ENCODE data around the gene PRKG1.

Gene PRKG1

DNA sequence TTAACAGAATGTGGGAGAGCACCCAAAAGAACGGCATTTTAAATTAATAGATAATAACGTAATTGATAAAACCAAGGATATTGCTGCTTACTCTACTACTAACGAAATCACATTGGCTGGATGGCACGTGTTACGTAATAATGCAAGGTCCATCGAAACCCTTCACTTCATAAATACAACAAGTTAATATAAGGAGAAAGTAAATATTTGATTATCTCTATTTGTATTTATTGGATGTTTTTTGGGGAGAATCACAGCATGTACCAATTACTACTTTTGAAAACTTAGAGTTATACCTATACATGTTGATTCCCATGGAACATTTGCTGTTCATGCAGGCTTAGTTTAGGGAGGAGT, 1.6 kb downstream of the PRKG1 start:
- H3K4me1 ChIP-seq (ENCODE audit: control extremely low read depth in 1 of 4, control insufficient read depth in 4 of 4, insufficient read depth in 4 of 4, low read length in 3 of 4) = peaks cover 3 to 32% (median 16%) of the 10 kb centered on the region in 4 experiments
- no peaks in the 10 kb centered on the region for H3K36me3 ChIP-seq (ENCODE audit: control insufficient read depth in 4 of 4, insufficient read depth in 4 of 4, low read length in 3 of 4)
- H3K9me3 ChIP-seq (ENCODE audit: control extremely low read depth in 1 of 5, control insufficient read depth in 4 of 5, insufficient read depth in 2 of 5, low read depth in 1 of 5, low read length in 4 of 5) = peaks cover 0 to 1% (median 0%) of the 10 kb centered on the region in 5 experiments
- peak overlapping the region in 3 of 7 experiments; percentile 78 to 81 (median 80) for H3K4me3 ChIP-seq (ENCODE audit: control insufficient read depth in 1 of 7, extremely low read depth in 1 of 7, insufficient read depth in 4 of 7, low read depth in 2 of 7, low read length in 6 of 7)
- ChIA-PET POLR2A (no interaction called here), CTCF (interaction anchor here (1.0 kb wide), 1 partner anchor 346 kb away, joined by 3 read pairs; no protein-coding TSS in a partner anchor)
- H3K27me3 ChIP-seq (replicated peaks in 2 of 5; ENCODE audit: control insufficient read depth in 4 of 5, insufficient read depth in 5 of 5, low read length in 4 of 5) = peaks cover 2 to 34% (median 17%) of the 10 kb centered on the region in 5 experiments
- no peak for DNase-seq
- WGBS (ENCODE audit: insufficient coverage) = 75% methylated on average over 2 of the region's 6 CpGs
- H3K27ac ChIP-seq (ENCODE audit: insufficient read depth in 1 of 2, low read depth in 1 of 2, low read length in 2 of 2, poor library complexity in 1 of 2, severe bottlenecking in 2 of 2) = no peak overlapping the region

DNA sequence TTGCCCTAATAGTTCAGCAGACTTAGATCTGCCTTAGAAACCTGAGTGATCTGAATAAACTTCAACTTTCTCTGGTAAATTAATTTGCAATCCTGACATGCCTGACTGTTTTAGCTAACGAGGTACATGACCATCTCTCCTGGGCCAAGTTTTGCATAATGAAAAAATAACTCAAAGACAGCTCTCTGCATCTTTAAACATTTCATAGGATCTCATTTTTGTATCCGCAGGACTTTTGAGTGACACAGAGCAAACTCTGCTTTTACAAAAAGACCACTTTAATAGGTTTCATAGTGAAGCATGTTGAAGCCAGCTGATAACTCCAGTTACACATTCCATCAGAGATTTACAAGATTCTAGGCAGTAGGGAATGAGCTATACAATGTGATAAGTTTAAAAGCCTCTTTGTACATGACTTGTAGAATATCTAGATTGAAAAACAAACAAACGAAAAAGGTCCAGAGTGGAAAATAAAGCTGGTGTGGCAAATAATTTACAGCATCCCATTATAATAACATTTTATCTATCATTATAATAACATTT, 2.1 kb downstream of the PRKG1 start:
- Histone ChIP-seq H3K4me3 (ENCODE audit: control insufficient read depth in 1 of 7, extremely low read depth in 1 of 7, insufficient read depth in 4 of 7, low read depth in 2 of 7, low read length in 6 of 7) (no peak overlapping the region), H3K27ac (ENCODE audit: insufficient read depth in 1 of 2, low read depth in 1 of 2, low read length in 2 of 2, poor library complexity in 1 of 2, severe bottlenecking in 2 of 2) (no peak overlapping the region), H3K9me3 (ENCODE audit: control extremely low read depth in 1 of 5, control insufficient read depth in 4 of 5, insufficient read depth in 2 of 5, low read depth in 1 of 5, low read length in 4 of 5) (peaks cover 0 to 1% (median 0%) of the 10 kb centered on the region in 5 experiments), H3K27me3 (replicated peaks in 2 of 5; ENCODE audit: control insufficient read depth in 4 of 5, insufficient read depth in 5 of 5, low read length in 4 of 5) (peaks cover 2 to 34% (median 17%) of the 10 kb centered on the region in 5 experiments), H3K36me3 (ENCODE audit: control insufficient read depth in 4 of 4, insufficient read depth in 4 of 4, low read length in 3 of 4) (no peaks in the 10 kb centered on the region), H3K4me1 (ENCODE audit: control extremely low read depth in 1 of 4, control insufficient read depth in 4 of 4, insufficient read depth in 4 of 4, low read length in 3 of 4) (peaks cover 3 to 32% (median 16%) of the 10 kb centered on the region in 4 experiments)
- POLR2A ChIA-PET = no interaction called here
- DNase-seq = no peak
- 86% methylated on average over 1 of the region's 3 CpGs for WGBS (ENCODE audit: insufficient coverage)
- CTCF ChIA-PET = interaction anchor here (1.0 kb wide), 1 partner anchor 346 kb away, joined by 3 read pairs; no protein-coding TSS in a partner anchor

DNA sequence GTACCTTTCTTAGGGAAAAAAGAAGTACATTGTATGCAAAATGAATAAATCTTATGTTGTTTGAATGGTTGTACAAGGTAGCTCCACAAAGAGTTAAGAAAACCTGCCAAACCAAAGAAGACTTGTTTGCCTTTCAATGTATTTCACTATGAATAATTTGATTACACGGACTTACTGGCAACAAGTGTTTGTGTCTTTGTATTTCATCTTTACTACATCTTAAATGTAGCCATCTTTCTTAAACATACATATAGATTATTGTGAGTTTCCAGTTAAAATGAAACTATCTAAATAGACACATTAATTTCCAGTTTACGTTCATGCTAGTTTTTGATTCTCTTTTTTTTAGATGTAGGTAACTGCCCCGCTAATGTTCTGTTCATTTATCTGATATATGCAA, 2.8 kb downstream of the PRKG1 start:
- ChIA-PET POLR2A (no interaction called here), CTCF (interaction anchor here (1.0 kb wide), 1 partner anchor 345 kb away, joined by 3 read pairs; no protein-coding TSS in a partner anchor)
- WGBS (ENCODE audit: insufficient coverage) = no CpG with 5 or more reads among the region's 3 CpGs
- H3K9me3 ChIP-seq (ENCODE audit: control extremely low read depth in 1 of 5, control insufficient read depth in 4 of 5, insufficient read depth in 2 of 5, low read depth in 1 of 5, low read length in 4 of 5) = peaks cover 0 to 1% (median 0%) of the 10 kb centered on the region in 5 experiments
- no peak overlapping the region for H3K4me3 ChIP-seq (ENCODE audit: control insufficient read depth in 1 of 7, extremely low read depth in 1 of 7, insufficient read depth in 4 of 7, low read depth in 2 of 7, low read length in 6 of 7)
- peaks cover 3 to 32% (median 16%) of the 10 kb centered on the region in 4 experiments for H3K4me1 ChIP-seq (ENCODE audit: control extremely low read depth in 1 of 4, control insufficient read depth in 4 of 4, insufficient read depth in 4 of 4, low read length in 3 of 4)
- H3K27me3 ChIP-seq (replicated peaks in 2 of 5; ENCODE audit: control insufficient read depth in 4 of 5, insufficient read depth in 5 of 5, low read length in 4 of 5) = peaks cover 2 to 32% (median 17%) of the 10 kb centered on the region in 5 experiments
- H3K27ac ChIP-seq (ENCODE audit: insufficient read depth in 1 of 2, low read depth in 1 of 2, low read length in 2 of 2, poor library complexity in 1 of 2, severe bottlenecking in 2 of 2) = no peak overlapping the region
- DNase-seq = no peak
- no peaks in the 10 kb centered on the region for H3K36me3 ChIP-seq (ENCODE audit: control insufficient read depth in 4 of 4, insufficient read depth in 4 of 4, low read length in 3 of 4)

DNA sequence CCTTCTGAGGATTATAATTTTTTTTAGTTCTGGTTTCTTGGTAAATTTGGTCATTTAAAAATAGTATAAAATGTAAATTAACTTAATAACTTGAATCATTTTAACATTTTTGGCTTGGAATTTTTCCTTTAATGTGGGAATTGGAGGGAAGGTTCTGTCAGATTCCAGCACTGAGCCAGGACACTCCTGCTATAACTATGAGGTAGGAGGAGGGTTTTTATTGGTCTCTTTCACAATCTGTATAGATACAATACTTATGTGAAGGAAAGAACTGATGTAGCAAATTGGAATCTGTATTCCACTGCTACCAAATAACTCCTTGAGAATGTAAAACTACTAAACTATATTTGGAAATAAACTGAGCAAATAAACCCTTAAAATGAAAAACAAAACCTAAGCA, 3.2 kb downstream of the PRKG1 start:
- no peak for DNase-seq
- Histone ChIP-seq H3K4me3 (ENCODE audit: control insufficient read depth in 1 of 7, extremely low read depth in 1 of 7, insufficient read depth in 4 of 7, low read depth in 2 of 7, low read length in 6 of 7) (no peak overlapping the region), H3K36me3 (ENCODE audit: control insufficient read depth in 4 of 4, insufficient read depth in 4 of 4, low read length in 3 of 4) (no peaks in the 10 kb centered on the region), H3K9me3 (ENCODE audit: control extremely low read depth in 1 of 5, control insufficient read depth in 4 of 5, insufficient read depth in 2 of 5, low read depth in 1 of 5, low read length in 4 of 5) (peaks cover 0 to 1% (median 0%) of the 10 kb centered on the region in 5 experiments), H3K27ac (ENCODE audit: insufficient read depth in 1 of 2, low read depth in 1 of 2, low read length in 2 of 2, poor library complexity in 1 of 2, severe bottlenecking in 2 of 2) (no peak overlapping the region), H3K27me3 (replicated peaks in 2 of 5; ENCODE audit: control insufficient read depth in 4 of 5, insufficient read depth in 5 of 5, low read length in 4 of 5) (peaks cover 2 to 31% (median 17%) of the 10 kb centered on the region in 5 experiments), H3K4me1 (ENCODE audit: control extremely low read depth in 1 of 4, control insufficient read depth in 4 of 4, insufficient read depth in 4 of 4, low read length in 3 of 4) (peaks cover 3 to 32% (median 16%) of the 10 kb centered on the region in 4 experiments)
- ChIA-PET POLR2A (no interaction called here), CTCF (no interaction called here)

DNA sequence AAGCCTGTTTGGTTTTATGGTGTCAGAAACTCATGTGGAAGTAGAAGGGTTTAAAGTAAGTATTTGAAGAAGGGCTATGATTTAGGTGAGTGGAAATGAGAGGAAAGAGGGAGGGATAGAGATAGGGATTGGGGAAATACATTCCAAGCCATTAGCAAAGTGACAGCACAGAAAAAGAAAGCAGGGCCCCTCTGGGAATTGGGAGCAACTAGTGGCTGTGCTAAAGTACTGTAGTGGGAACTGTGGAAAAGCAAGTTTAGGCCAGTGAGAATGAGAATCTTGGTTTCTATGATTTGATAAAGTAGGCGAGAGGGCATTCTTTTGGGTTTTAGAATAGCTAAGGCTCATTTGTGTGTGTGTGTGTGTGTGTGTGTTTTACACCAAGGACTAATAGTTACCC, 5.0 kb downstream of the PRKG1 start:
- DNase-seq = no peak
- POLR2A ChIA-PET = no interaction called here
- Histone ChIP-seq H3K9me3 (ENCODE audit: control extremely low read depth in 1 of 5, control insufficient read depth in 4 of 5, insufficient read depth in 2 of 5, low read depth in 1 of 5, low read length in 4 of 5) (peaks cover 0 to 1% (median 0%) of the 10 kb centered on the region in 5 experiments), H3K4me1 (ENCODE audit: control extremely low read depth in 1 of 4, control insufficient read depth in 4 of 4, insufficient read depth in 4 of 4, low read length in 3 of 4) (peaks cover 3 to 20% (median 7%) of the 10 kb centered on the region in 4 experiments), H3K36me3 (ENCODE audit: control insufficient read depth in 4 of 4, insufficient read depth in 4 of 4, low read length in 3 of 4) (no peaks in the 10 kb centered on the region), H3K27me3 (replicated peaks in 2 of 5; ENCODE audit: control insufficient read depth in 4 of 5, insufficient read depth in 5 of 5, low read length in 4 of 5) (peaks cover 0 to 19% (median 7%) of the 10 kb centered on the region in 5 experiments), H3K4me3 (ENCODE audit: control insufficient read depth in 1 of 7, extremely low read depth in 1 of 7, insufficient read depth in 4 of 7, low read depth in 2 of 7, low read length in 6 of 7) (no peak overlapping the region), H3K27ac (ENCODE audit: insufficient read depth in 1 of 2, low read depth in 1 of 2, low read length in 2 of 2, poor library complexity in 1 of 2, severe bottlenecking in 2 of 2) (no peak overlapping the region)
- CTCF ChIA-PET = no interaction called here
- WGBS (ENCODE audit: insufficient coverage) = 100% methylated on average over 1 of the region's 1 CpG

DNA sequence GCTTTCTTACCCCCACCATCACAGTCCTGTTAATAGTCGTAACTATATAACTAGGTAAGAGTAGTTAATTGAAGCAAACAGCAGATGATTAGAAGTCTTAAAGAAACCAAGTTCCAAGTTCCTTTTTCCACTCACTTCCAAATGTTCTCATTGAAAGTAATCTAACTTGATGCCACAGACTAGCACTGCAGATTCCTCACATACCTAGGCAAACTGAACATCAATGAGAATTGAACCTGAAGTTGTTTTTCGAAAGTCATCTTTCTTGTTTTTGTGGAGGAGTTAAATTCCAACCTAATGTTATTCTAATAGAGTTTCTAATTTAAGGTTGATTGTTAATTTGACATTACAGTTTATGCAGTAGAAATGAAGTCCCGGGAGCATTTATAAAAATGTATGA, 5.5 kb downstream of the PRKG1 start:
- POLR2A ChIA-PET = no interaction called here
- DNase-seq = no peak
- H3K27ac ChIP-seq (ENCODE audit: insufficient read depth in 1 of 2, low read depth in 1 of 2, low read length in 2 of 2, poor library complexity in 1 of 2, severe bottlenecking in 2 of 2) = no peak overlapping the region
- peaks cover under 1 to 16% (median 4%) of the 10 kb centered on the region in 4 experiments for H3K4me1 ChIP-seq (ENCODE audit: control extremely low read depth in 1 of 4, control insufficient read depth in 4 of 4, insufficient read depth in 4 of 4, low read length in 3 of 4)
- CTCF ChIA-PET = no interaction called here
- H3K9me3 ChIP-seq (ENCODE audit: control extremely low read depth in 1 of 5, control insufficient read depth in 4 of 5, insufficient read depth in 2 of 5, low read depth in 1 of 5, low read length in 4 of 5) = peaks cover 0 to 1% (median 0%) of the 10 kb centered on the region in 5 experiments
- H3K4me3 ChIP-seq (ENCODE audit: control insufficient read depth in 1 of 7, extremely low read depth in 1 of 7, insufficient read depth in 4 of 7, low read depth in 2 of 7, low read length in 6 of 7) = no peak overlapping the region
- WGBS (ENCODE audit: insufficient coverage) = 100% methylated on average over 2 of the region's 3 CpGs
- H3K36me3 ChIP-seq (ENCODE audit: control insufficient read depth in 4 of 4, insufficient read depth in 4 of 4, low read length in 3 of 4) = no peaks in the 10 kb centered on the region
- H3K27me3 ChIP-seq (replicated peaks in 2 of 5; ENCODE audit: control insufficient read depth in 4 of 5, insufficient read depth in 5 of 5, low read length in 4 of 5) = peaks cover 0 to 18% (median 5%) of the 10 kb centered on the region in 5 experiments

DNA sequence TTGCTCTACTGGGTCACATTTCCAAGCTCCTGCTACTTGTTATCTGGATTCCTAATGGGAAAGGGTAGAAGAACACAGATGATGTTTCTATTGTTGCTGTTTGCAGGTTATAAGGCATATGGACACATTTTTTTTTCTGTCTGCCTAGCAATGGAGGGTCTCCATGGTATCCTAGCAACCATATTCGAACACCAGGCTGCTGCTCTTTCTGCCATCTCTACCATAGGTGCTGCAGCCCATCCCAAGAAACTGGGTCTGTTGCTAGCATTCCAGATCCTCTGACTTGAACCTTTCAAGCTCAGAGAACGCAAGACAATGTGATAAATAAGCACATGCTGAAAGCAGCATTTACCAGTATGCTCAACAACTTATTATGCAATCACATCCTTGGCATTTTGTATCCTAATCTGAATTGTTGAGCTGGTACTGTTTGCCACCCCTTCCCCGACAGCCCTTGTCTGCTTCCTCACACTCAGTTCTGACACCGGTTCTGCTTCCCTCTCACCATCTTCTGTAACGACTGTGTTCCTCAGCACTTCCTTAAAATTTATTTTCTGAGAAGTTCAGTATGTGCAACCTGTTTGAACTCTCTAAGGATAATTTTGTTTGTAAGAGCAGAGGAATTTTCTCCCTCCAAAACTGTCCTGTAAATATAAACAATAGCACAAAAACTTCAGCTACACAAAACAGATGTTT, 6.2 kb downstream of the PRKG1 start:
- H3K27ac ChIP-seq (ENCODE audit: insufficient read depth in 1 of 2, low read depth in 1 of 2, low read length in 2 of 2, poor library complexity in 1 of 2, severe bottlenecking in 2 of 2) = no peak overlapping the region
- H3K36me3 ChIP-seq (ENCODE audit: control insufficient read depth in 4 of 4, insufficient read depth in 4 of 4, low read length in 3 of 4) = no peaks in the 10 kb centered on the region
- H3K27me3 ChIP-seq (replicated peaks in 2 of 5; ENCODE audit: control insufficient read depth in 4 of 5, insufficient read depth in 5 of 5, low read length in 4 of 5) = peaks cover 0 to 14% (median 4%) of the 10 kb centered on the region in 5 experiments
- CTCF ChIA-PET = no interaction called here
- H3K4me1 ChIP-seq (ENCODE audit: control extremely low read depth in 1 of 4, control insufficient read depth in 4 of 4, insufficient read depth in 4 of 4, low read length in 3 of 4) = peaks cover 0 to 9% (median 2%) of the 10 kb centered on the region in 4 experiments
- DNase-seq = peak; percentile 6 to 66 (median 48)
- H3K4me3 ChIP-seq (ENCODE audit: control insufficient read depth in 1 of 7, extremely low read depth in 1 of 7, insufficient read depth in 4 of 7, low read depth in 2 of 7, low read length in 6 of 7) = no peak overlapping the region
- POLR2A ChIA-PET = no interaction called here
- peaks cover 0 to 1% (median 0%) of the 10 kb centered on the region in 5 experiments for H3K9me3 ChIP-seq (ENCODE audit: control extremely low read depth in 1 of 5, control insufficient read depth in 4 of 5, insufficient read depth in 2 of 5, low read depth in 1 of 5, low read length in 4 of 5)
- WGBS (ENCODE audit: insufficient coverage) = 43% methylated on average over 2 of the region's 5 CpGs

All from common myeloid progenitor, CD34-positive (primary cell).